Skeletal muscle cell (primary cell): Measurements from ENCODE around the gene MPZL3.
A peak's percentile ranks its signal among the peaks of the same experiment; 100 is the strongest.

Source experiments
- DNase-seq: peaks from one replicate; pipeline ENCODE4 v3.0.0-alpha.2; 2010; ENCODE audit warnings: low read depth
- H3K4me3 ChIP-seq: 2 replicates; pipeline ENCODE4 v1.5.1; 2011; ENCODE audit warnings: low read depth, mild to moderate bottlenecking, control low read depth, low read length, moderate library complexity

MPZL3 gene

GRCh38 chr11:118251858-118252652, at the start of gene MPZL3:
Gene MPZL3 (minus strand): TSS chr11:118252365. CDS start chr11:118252294, 71 bp downstream.
- peak; percentile 7 for DNase-seq

GRCh38 chr11:118301600-118302195, 49.5 kb upstream of the MPZL3 start:
- H3K4me3 ChIP-seq, result no peak overlapping the region
- no peak for DNase-seq

More at GRCh38 chr11:118251858-118252652, at the start of gene MPZL3:
- H3K4me3 ChIP-seq, result peak within 1 kb of the TSS; percentile 84

GRCh38 chr11:118295815-118296454, 43.8 kb upstream of the MPZL3 start:
- DNase-seq, result no peak
- no peak overlapping the region for H3K4me3 ChIP-seq

GRCh38 chr11:118295199-118295598, 43.0 kb upstream of the MPZL3 start:
- no peak for DNase-seq
- no peak overlapping the region for H3K4me3 ChIP-seq

- DNase-seq, result no peak
- no peak overlapping the region for H3K4me3 ChIP-seq
These were observed 41.9 kb upstream of the MPZL3 start for GRCh38 chr11:118294053-118294452.

GRCh38 chr11:118291477-118292135, 39.4 kb upstream of the MPZL3 start:
- DNase-seq, result peak; percentile 4
- no peak overlapping the region for H3K4me3 ChIP-seq

GRCh38 chr11:118290923-118291322, 38.8 kb upstream of the MPZL3 start:
- no peak for DNase-seq
- H3K4me3 ChIP-seq, result no peak overlapping the region

GRCh38 chr11:118289401-118289800, 37.2 kb upstream of the MPZL3 start:
- no peak for DNase-seq
- no peak overlapping the region for H3K4me3 ChIP-seq

- no peak for DNase-seq
- H3K4me3 ChIP-seq, result no peak overlapping the region
These were observed 34.8 kb upstream of the MPZL3 start for GRCh38 chr11:118287006-118287405.

GRCh38 chr11:118286545-118286944, 34.4 kb upstream of the MPZL3 start:
- no peak overlapping the region for H3K4me3 ChIP-seq
- DNase-seq, result no peak

GRCh38 chr11:118283756-118284350, 31.7 kb upstream of the MPZL3 start:
- no peak for DNase-seq
- H3K4me3 ChIP-seq, result no peak overlapping the region

GRCh38 chr11:118283037-118283636, 31.0 kb upstream of the MPZL3 start:
- DNase-seq, result no peak
- no peak overlapping the region for H3K4me3 ChIP-seq

- H3K4me3 ChIP-seq, result no peak overlapping the region
- DNase-seq, result no peak
These were observed 30.4 kb upstream of the MPZL3 start for GRCh38 chr11:118282606-118283005.

GRCh38 chr11:118281284-118281683, 29.1 kb upstream of the MPZL3 start:
- DNase-seq, result no peak
- no peak overlapping the region for H3K4me3 ChIP-seq

GRCh38 chr11:118277312-118277711, 25.1 kb upstream of the MPZL3 start:
- no peak overlapping the region for H3K4me3 ChIP-seq
- DNase-seq, result no peak

- H3K4me3 ChIP-seq, result no peak overlapping the region
- DNase-seq, result no peak
These were observed 24.3 kb upstream of the MPZL3 start for GRCh38 chr11:118276422-118276821.

- H3K4me3 ChIP-seq, result no peak overlapping the region
- no peak for DNase-seq
These were observed 23.0 kb upstream of the MPZL3 start for GRCh38 chr11:118275176-118275575.

- no peak for DNase-seq
- no peak overlapping the region for H3K4me3 ChIP-seq
These were observed 22.0 kb upstream of the MPZL3 start for GRCh38 chr11:118274186-118274585.

GRCh38 chr11:118272001-118272400, 19.8 kb upstream of the MPZL3 start:
- DNase-seq, result no peak
- H3K4me3 ChIP-seq, result no peak overlapping the region
